Measurements from ENCODE around the gene THBS4. TPM values are rescaled to one million over a fixed set of nuclear protein-coding genes. Genes with fewer than 3 reads are reported as not detected.
"Not testable (repeated sequence)": the region's sequence is repeated elsewhere in the genome, so short reads cannot be mapped to it uniquely, and the experiment has no call there.

Gene THBS4
- total RNA-seq, 3 donors from 2014 or later, result 0.27 to 1.3 (median 0.66) TPM

DNA sequence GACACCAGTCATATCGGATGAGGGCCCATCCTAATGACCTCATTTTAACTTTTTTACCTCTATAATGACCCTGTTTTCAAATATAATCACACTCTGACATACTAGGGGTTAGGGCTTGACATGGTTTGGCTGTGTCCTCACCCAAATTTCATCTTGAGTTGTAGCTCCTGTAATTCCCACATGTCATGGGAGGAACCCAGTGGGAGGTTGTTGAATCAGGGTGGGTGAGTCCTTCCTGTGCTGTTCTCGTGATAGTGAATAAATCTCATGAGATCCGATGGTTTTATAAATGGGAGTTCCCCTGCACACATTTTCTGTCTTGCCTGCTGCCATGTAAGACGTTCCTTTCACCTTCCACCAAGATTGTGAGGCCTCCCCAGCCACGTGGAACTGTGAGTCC lies 71.8 kb downstream of the THBS4 start:
- Mint-ChIP-seq H3K4me3 (no peak overlapping the region), H3K27me3 (ENCODE audit: low read depth) (no peaks in the 10 kb centered on the region), H3K4me1 (ENCODE audit: low read depth) (peaks cover 17% of the 10 kb centered on the region), H3K36me3 (ENCODE audit: insufficient read depth) (peaks cover 2% of the 10 kb centered on the region), H3K9me3 (no peaks in the 10 kb centered on the region)
- ATAC-seq (no peak), DNase-seq (no peak)

GRCh38 chr5:80109646-80110478 lies 74.7 kb downstream of the THBS4 start:
- ATAC-seq, result no peak
- peaks cover 12% of the 10 kb centered on the region for H3K36me3 Mint-ChIP-seq (ENCODE audit: insufficient read depth)

GRCh38 chr5:80111376-80111990 lies 76.3 kb downstream of the THBS4 start:
- H3K9me3 Mint-ChIP-seq; ATAC-seq; H3K4me3 Mint-ChIP-seq; H3K27me3 Mint-ChIP-seq (ENCODE audit: low read depth); DNase-seq: not testable (repeated sequence)
- Mint-ChIP-seq H3K36me3 (ENCODE audit: insufficient read depth) (peaks cover 11% of the 10 kb centered on the region), H3K4me1 (ENCODE audit: low read depth) (peaks cover 30% of the 10 kb centered on the region)

More at GRCh38 chr5:80109646-80110478, 74.7 kb downstream of the THBS4 start:
- no peak overlapping the region for H3K4me3 Mint-ChIP-seq
- no peak for DNase-seq
- no peaks in the 10 kb centered on the region for H3K27me3 Mint-ChIP-seq (ENCODE audit: low read depth)
- no peaks in the 10 kb centered on the region for H3K9me3 Mint-ChIP-seq
- H3K4me1 Mint-ChIP-seq (ENCODE audit: low read depth), result peaks cover 17% of the 10 kb centered on the region

GRCh38 chr5:80114860-80115259 lies 79.7 kb downstream of the THBS4 start:
- ATAC-seq, result no peak
- peaks cover 11% of the 10 kb centered on the region for H3K36me3 Mint-ChIP-seq (ENCODE audit: insufficient read depth)
- DNase-seq, result no peak

DNA sequence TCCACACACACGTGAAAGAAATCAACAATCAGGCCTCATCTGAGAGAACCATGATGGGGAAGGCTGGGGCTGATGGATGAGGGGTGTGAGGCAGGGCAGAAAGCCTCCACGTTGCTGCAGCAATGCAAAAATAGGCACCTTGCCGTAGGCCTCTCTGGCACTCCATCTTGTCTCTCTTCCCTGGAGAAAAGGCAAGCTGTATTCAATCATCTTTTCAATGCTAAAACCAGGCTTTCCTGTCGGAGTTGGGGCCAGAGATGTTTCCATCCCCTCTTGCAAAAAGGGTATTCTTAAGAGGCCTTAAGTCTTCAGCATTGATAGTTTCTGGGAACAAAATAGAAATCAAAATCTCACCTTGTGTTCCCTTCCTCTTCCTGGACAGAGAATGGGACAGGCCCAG lies 80.9 kb downstream of the THBS4 start:
- Mint-ChIP-seq H3K4me1 (ENCODE audit: low read depth) (peaks cover 40% of the 10 kb centered on the region), H3K9me3 (peaks cover 4% of the 10 kb centered on the region), H3K27me3 (ENCODE audit: low read depth) (no peaks in the 10 kb centered on the region), H3K4me3 (no peak overlapping the region), H3K36me3 (ENCODE audit: insufficient read depth) (peaks cover 11% of the 10 kb centered on the region)
- no peak for ATAC-seq
- DNase-seq, result no peak

More at GRCh38 chr5:80114860-80115259, 79.7 kb downstream of the THBS4 start:
- Mint-ChIP-seq H3K27me3 (ENCODE audit: low read depth) (no peaks in the 10 kb centered on the region), H3K4me3 (no peak overlapping the region), H3K9me3 (peaks cover 4% of the 10 kb centered on the region), H3K4me1 (ENCODE audit: low read depth) (peaks cover 44% of the 10 kb centered on the region)

- Mint-ChIP-seq H3K27me3 (ENCODE audit: low read depth) (no peaks in the 10 kb centered on the region), H3K4me1 (ENCODE audit: low read depth) (peaks cover 40% of the 10 kb centered on the region), H3K9me3 (peaks cover 4% of the 10 kb centered on the region), H3K4me3 (no peak overlapping the region), H3K36me3 (ENCODE audit: insufficient read depth) (peaks cover 11% of the 10 kb centered on the region)
- no peak for ATAC-seq
- no peak for DNase-seq
Measured at GRCh38 chr5:80116465-80116864, 81.3 kb downstream of the THBS4 start.

DNA sequence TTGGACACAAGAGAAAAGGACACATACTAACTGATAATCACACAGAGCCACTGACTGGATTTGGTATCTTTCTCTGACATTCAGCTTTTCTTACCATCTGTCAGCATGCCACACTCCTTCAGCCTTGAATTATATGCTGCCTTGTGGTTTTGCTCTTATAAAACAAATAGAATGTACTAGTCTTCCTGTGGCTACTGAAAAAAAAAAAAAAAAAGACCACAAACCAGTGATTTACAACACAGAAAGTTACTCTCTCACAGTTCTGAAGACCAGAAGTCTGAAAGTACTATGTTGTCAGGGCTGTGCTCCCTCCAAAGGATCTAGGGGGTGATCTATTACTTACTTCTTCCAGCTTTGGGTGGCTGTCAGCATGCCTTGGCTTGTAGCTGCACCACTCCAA lies 82.3 kb downstream of the THBS4 start:
- ATAC-seq (no peak), DNase-seq (no peak)
- peaks cover 43% of the 10 kb centered on the region for H3K4me1 Mint-ChIP-seq (ENCODE audit: low read depth)
- H3K9me3 Mint-ChIP-seq, result peaks cover 4% of the 10 kb centered on the region
- H3K36me3 Mint-ChIP-seq (ENCODE audit: insufficient read depth), result peaks cover 14% of the 10 kb centered on the region
- H3K27me3 Mint-ChIP-seq (ENCODE audit: low read depth), result no peaks in the 10 kb centered on the region
- no peak overlapping the region for H3K4me3 Mint-ChIP-seq

DNA sequence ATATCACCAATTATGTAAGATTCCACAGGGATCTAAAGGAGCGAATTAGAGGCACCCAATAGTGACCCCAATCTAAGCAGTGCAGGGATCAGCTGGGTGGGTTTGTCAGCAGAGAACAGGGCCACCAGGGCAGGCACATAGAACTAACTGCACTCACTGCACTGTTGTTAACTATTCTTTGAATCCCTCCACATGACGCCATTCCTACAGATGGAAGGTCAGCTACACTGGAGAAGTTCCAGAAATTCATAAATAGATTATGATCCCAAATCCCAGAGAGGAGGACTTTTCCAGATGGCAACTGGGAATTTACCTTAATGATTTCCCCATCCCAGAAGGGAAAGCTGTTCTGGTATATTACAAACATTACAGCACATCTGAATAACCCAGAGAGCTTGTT lies 84.2 kb downstream of the THBS4 start:
- peaks cover 4% of the 10 kb centered on the region for H3K9me3 Mint-ChIP-seq
- peaks cover 4% of the 10 kb centered on the region for H3K36me3 Mint-ChIP-seq (ENCODE audit: insufficient read depth)
- H3K27me3 Mint-ChIP-seq (ENCODE audit: low read depth), result no peaks in the 10 kb centered on the region
- no peak overlapping the region for H3K4me3 Mint-ChIP-seq
- H3K4me1 Mint-ChIP-seq (ENCODE audit: low read depth), result peaks cover 50% of the 10 kb centered on the region
- DNase-seq (no peak), ATAC-seq (no peak)

DNA sequence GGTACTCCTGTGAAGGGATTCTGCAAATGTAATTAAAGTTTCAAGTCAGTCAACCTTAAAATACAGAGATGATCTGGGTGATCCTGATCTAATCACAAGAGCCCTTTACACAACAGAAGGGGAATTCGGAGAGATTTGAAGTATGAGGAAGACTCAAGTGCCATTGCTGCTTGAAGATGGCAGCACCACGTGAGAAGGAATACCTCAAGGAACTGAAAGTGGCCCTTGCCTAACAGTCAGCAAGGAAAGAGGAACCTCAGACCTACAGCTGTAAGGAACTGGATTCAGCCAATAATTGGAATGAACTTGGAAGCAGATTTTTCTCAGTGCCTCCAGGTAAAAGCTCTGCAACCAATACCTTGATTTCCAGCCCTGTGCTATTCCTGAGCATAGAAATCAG lies 87.4 kb downstream of the THBS4 start:
- H3K4me1 Mint-ChIP-seq (ENCODE audit: low read depth), result peaks cover 49% of the 10 kb centered on the region
- H3K9me3 Mint-ChIP-seq, result peaks cover 3% of the 10 kb centered on the region
- no peak for ATAC-seq
- no peaks in the 10 kb centered on the region for H3K27me3 Mint-ChIP-seq (ENCODE audit: low read depth)
- H3K4me3 Mint-ChIP-seq, result no peak overlapping the region
- no peak for DNase-seq
- H3K36me3 Mint-ChIP-seq (ENCODE audit: insufficient read depth), result peaks cover 7% of the 10 kb centered on the region

DNA sequence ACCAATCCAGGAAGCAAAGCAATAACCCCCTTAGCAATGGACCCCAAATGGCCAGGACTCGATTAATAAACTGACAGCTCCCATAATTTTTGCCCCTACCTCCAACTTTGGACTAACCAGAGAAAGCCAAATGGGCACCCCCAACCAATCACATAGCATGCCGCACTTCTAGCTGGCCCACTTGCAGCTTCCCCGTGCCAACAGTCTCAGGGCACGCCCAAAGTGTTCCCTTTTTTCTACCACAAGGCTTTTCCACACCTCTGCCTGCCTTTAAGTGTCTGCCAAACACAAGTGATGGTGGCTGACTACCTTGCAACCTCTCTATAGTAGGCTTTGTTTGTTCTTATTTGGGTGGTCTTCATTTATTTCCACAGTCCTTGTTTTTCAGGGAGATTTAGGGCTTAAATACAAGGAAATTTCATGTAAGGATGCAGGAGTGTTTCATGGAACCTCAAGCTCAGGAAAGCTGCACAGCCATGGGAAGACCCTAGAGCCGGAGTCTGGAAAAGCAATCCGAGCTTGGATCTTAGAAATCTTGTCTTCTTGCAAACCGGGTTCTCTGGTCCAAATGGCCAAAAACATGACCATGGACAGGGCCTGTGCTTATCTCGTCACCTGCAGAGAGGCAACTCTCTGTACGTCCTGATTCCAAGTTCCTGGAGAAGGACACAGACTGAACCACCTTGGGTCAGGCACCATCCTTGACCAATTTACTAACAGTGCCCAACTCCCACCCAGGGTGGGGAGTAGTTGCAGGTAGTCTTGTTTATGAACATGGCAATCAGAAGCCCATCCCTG lies 89.2 kb downstream of the THBS4 start:
- no peak for DNase-seq
- Mint-ChIP-seq H3K4me3 (no peak overlapping the region), H3K36me3 (ENCODE audit: insufficient read depth) (peaks cover 7% of the 10 kb centered on the region), H3K4me1 (ENCODE audit: low read depth) (peaks cover 46% of the 10 kb centered on the region), H3K27me3 (ENCODE audit: low read depth) (no peaks in the 10 kb centered on the region), H3K9me3 (no peaks in the 10 kb centered on the region)
- no peak for ATAC-seq

DNA sequence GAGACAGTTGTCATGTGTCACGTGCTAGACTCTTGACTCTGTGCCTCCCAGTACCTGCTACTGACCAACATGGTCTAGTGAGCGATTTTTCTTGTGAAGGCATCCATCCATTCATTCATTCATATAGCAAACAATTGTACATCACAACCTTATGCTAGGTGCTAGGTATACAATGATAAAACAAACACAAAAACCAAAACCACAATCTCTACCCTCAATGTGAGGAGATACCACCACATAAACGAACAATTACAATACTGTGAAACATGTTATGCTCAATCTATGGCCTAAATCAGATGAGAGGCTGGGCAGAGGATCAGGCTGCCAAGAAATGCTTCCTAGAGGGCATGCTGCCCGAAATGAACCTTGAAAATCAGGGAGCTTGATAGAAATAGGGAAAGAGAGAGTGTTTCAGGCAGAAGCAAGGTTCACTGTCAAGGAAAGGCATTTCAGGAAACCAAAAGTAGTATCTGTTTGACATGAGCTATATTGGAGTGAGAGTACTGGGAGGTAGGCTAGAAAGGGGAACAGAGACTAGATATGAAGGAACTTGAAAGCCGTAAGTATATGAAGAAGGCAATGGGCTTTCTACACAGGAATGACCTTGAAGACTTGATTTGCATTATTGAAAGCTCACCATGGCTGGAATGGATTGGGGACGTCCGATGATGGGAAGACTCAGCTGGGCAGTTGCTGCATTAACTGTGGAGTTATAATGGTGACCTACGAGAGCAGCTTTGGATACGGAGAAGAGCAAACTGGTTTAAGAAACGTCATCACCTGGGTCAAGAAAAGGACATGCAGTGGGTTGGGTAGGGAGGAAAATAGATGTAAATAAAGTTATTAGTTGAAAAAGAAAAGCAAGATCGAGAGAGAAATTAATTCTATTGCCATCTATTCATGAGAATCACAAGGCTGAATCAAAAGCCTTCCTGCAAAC lies 90.1 kb downstream of the THBS4 start:
- ATAC-seq (no peak), DNase-seq (no peak)
- Mint-ChIP-seq H3K4me3 (peak overlapping the region; percentile 52), H3K4me1 (ENCODE audit: low read depth) (peaks cover 46% of the 10 kb centered on the region), H3K36me3 (ENCODE audit: insufficient read depth) (peaks cover 7% of the 10 kb centered on the region), H3K9me3 (no peaks in the 10 kb centered on the region), H3K27me3 (ENCODE audit: low read depth) (no peaks in the 10 kb centered on the region)

GRCh38 chr5:80125962-80126480 lies 90.9 kb downstream of the THBS4 start:
- no peak for DNase-seq
- Mint-ChIP-seq H3K9me3 (peaks cover 6% of the 10 kb centered on the region), H3K36me3 (ENCODE audit: insufficient read depth) (peaks cover 9% of the 10 kb centered on the region), H3K27me3 (ENCODE audit: low read depth) (no peaks in the 10 kb centered on the region), H3K4me1 (ENCODE audit: low read depth) (peaks cover 49% of the 10 kb centered on the region), H3K4me3 (peak overlapping the region; percentile 52)
- ATAC-seq, result peak; percentile 96

DNA sequence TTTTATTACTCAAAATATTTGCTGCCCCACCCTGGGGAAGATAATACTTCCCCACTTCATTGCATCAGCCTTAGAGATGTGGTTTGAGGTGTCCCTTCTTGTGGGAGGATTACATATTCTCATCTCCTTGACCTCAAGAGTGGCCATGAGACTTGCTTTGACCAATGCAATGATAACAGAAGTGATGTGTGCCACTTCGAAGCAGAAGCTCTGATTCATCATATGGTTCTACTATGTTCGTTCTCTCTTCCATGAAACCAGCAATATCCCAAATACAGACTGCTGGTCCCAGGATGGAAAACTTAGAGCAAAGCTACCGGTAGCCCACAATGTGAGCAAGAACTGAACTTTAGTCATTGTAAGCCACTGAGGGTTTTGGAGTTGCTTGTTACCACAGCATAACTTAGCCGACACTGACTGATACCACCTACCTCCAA lies 92.0 kb downstream of the THBS4 start:
- H3K4me3 Mint-ChIP-seq, result no peak overlapping the region
- H3K36me3 Mint-ChIP-seq (ENCODE audit: insufficient read depth), result peaks cover 8% of the 10 kb centered on the region
- H3K27me3 Mint-ChIP-seq (ENCODE audit: low read depth), result no peaks in the 10 kb centered on the region
- H3K9me3 Mint-ChIP-seq, result peaks cover 13% of the 10 kb centered on the region
- peaks cover 60% of the 10 kb centered on the region for H3K4me1 Mint-ChIP-seq (ENCODE audit: low read depth)
- ATAC-seq (no peak), DNase-seq (no peak)
